GM21447 (cell line): ENCODE measurements around the gene GALNT2.

Experiments used
- ATAC-seq: cut with Tn5 transposase; IDR thresholded peaks from one replicate; pipeline ENCODE4 v1.9.1; 2021; ENCODE audit not compliant: unreplicated experiment

Gene GALNT2

GRCh38 chr1:230066466-230067404 lies at the start of gene GALNT2:
TSS of gene GALNT2 (plus strand) at chr1:230067238. CDS start at chr1:230067281, 43 bp downstream.
- ATAC-seq, result peak; percentile 80

GRCh38 chr1:230020451-230020850 lies 46.6 kb upstream of the GALNT2 start:
- no peak for ATAC-seq

DNA sequence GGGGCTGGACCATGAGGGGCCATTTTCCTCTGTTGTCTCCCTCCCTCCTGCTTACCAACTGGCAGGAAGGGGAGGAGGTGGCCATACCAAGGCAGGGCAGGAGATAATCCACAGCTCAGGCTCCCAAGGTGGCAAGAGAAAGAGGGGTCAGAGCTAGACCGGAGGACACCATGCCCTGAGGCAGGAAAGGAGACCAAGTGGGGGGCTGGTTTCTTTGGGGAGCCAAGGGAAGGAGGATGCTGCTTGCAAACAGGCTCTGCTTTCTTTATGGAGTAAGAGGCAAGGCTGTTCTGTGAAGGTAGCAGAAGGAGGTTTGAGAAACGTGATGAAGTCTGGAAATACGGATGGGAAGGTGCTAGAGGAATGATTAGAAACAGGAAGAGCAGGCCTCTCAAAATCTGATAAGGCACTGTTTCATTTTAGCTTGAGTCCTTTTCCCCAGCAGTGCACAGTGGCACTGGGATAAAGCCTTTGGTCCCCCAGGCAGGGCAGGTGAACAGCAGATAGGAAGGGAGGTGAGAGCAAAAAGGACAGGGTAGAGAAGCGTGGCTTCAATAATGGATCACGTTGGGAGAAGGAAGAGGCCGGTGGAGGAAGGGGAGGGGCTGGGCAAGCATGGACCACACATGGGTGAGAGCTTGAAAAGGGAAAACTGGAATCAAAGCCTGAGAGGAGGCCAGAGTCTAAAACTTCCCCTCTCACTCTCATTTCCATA lies 44.2 kb upstream of the GALNT2 start:
- ATAC-seq, result no peak

DNA sequence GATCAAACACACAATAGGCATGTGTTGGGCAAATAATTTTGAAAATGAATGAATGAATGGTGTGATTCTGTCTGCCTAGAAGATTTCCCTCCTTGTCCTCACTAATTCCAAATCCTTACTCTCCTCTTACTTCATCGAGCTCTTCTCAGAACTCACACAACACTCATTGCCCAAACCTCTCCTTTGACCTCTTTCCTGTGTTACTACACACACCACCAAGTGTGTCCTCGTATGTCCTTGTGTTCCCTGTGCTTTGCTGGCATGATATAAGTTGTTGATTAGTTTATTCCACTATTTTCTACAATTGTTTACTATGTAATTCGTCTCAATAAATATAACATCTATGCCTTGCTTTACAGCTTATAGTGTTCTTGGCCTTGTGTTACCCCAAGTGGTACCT lies 41.4 kb upstream of the GALNT2 start:
- ATAC-seq, result no peak

- no peak for ATAC-seq
Observed at GRCh38 chr1:230026139-230026538, 40.9 kb upstream of the GALNT2 start.

DNA sequence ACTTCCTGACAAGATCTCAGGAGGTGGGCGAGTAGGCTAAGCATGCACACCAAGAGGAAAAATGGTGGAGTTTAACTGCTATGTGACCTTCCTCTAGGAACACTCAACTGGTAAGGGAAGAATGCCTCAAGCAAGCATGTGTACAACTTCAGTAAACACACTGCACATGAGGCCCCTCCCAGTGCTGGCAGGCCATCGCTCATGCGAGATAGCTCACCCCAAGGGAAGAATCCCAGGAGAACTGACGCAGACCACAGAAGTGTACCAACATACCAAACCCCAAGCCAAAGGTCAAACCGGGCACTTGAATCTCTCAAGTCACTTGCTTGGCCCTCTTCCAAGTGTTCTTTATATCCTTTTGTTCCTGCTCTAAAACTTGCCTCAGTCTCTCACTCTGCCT lies 40.5 kb upstream of the GALNT2 start:
- ATAC-seq, result no peak

- ATAC-seq, result no peak
Observed at GRCh38 chr1:230028602-230029223, 38.3 kb upstream of the GALNT2 start.

- no peak for ATAC-seq
Observed at GRCh38 chr1:230029244-230029941, 37.6 kb upstream of the GALNT2 start.

DNA sequence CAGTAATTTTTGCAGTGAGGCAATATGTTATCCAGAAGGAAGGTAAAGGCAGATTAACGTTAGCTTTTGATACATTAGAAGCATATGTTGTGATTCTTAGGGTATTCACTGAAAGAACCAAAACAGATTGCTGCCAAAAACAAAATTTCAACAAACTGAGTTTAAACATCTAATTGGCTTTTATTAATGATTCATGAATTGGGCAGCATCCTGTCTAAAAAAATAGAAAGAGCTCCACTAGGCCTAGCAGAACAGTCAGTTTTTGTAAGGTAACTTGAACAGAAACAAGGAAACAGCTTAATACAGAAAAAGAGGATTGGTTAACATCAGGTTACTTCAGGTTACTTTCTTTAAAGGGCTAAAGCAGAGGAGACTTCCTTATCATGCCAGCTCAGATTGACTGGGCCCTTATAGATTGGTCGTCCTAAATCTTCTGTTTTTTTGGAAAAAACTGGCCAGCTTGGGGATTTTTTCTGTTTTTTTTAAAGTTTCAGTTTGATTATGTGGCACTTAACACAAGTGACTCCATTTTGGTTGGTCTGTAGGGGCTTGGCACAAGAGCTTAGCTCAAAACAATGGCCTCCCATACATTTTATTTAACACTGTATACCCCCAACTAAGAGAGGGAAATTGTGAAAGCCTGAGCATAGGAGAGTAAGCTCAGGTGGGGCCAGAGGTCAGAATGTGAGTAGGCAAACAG lies 36.8 kb upstream of the GALNT2 start:
- no peak for ATAC-seq

GRCh38 chr1:230031131-230031530 lies 35.9 kb upstream of the GALNT2 start:
- no peak for ATAC-seq

DNA sequence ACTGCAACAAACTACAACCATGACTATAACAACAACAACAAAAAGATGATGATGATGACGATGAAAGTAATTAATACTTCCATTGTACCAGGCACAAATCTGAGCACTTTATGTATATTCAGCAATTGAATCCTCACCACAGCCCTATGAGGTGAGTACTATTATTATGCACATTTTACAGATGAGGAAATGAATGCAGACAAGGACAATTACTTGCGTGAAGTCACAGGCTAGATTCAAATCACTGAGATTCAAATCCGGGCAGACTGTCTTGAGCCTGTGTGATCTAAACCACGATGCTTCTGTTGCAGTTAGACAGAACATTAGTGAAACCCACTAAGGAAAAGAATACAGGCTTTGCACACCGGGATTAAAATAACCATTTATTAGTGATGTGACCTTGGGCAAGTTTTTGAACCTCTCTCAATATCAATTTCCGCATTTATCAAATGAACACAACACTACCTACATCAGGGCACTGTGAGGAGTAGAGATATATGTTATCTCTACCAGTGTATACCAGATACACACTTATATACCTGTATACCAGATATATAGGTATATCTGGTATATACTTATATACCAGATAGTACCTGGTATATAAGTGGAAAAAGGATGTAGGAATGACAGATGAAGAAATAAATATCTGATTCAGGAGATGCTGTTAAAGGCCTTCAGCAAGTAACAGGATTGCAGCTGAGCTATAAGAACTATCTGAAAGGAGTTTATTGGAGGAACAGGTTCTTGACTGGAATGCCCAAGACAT lies 34.3 kb upstream of the GALNT2 start:
- no peak for ATAC-seq

GRCh38 chr1:230037261-230037660 lies 29.8 kb upstream of the GALNT2 start:
- ATAC-seq, result no peak

- ATAC-seq, result no peak
Observed at GRCh38 chr1:230040440-230040839, 26.6 kb upstream of the GALNT2 start.

GRCh38 chr1:230043081-230043480 lies 24.0 kb upstream of the GALNT2 start:
- ATAC-seq, result no peak

DNA sequence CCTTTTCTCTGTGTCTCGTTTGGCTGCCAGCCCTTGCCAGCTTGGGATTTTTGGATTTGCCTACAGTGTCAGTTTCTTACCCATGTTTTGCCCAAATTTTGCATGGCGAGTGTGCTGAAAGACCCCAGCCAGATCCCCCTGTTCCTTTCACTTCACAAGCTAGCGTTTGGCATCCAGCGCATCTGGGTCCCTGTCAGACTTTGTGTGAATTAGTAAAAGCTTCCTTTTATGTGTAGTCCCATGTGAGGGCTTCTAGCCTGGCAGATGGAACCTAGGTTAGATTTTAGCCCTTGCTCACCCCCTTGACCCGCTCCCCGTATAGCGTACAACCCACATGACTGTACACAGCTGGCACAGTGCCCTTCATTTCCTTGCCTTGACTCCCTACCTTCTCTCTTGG lies 22.3 kb upstream of the GALNT2 start:
- no peak for ATAC-seq

- ATAC-seq, result no peak
Observed at GRCh38 chr1:230047114-230047865, 19.7 kb upstream of the GALNT2 start.

DNA sequence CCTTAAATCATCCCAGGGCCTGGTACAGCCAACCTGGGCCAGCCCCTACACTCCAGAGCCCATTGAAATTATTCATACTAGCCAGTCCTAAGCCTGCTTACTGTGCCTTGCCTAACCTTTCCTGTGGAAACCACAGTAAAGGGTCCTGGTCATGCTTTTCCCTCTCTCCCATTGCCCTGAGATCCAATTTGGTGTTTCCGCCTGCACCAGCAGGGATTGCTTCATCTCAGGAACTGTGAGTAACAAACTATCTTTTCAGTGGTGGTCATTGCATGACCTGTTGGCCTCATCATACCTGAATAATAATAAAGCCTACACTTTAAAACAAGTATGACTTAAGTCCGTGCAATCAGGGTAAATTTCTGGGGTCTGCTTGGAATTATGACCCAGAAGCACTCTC lies 18.7 kb upstream of the GALNT2 start:
- no peak for ATAC-seq

GRCh38 chr1:230048922-230049321 lies 18.1 kb upstream of the GALNT2 start:
- no peak for ATAC-seq

DNA sequence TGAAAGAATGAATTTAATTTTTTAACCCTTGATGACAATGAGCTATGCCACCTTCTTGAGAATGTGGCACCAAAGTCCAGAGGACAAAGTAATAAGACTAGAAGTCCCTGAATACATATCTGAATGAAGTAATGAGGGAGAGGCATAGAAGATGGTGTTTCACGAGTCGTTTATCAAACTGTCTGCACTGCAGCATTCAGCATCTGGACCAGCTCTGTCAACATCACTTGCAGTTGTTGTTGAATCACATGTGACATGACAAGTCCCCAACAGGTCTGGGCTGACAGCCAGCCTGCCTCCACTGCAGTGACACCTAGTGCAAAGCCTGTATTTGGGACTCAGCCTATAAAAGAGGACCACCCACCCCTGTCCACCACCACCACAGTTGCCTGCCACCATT lies 17.3 kb upstream of the GALNT2 start:
- no peak for ATAC-seq
